ENCODE results near the gene NPHP4. TPM values are rescaled to one million over a fixed set of nuclear protein-coding genes. Genes with fewer than 3 reads are reported as not detected.
A peak's percentile ranks its signal among the peaks of the same experiment; 100 is the strongest.

The NPHP4 gene
- polyA plus RNA-seq, 2 of the 4 experiments (the other 2 are of a cell fraction): 2.9 to 5.1 TPM

DNA sequence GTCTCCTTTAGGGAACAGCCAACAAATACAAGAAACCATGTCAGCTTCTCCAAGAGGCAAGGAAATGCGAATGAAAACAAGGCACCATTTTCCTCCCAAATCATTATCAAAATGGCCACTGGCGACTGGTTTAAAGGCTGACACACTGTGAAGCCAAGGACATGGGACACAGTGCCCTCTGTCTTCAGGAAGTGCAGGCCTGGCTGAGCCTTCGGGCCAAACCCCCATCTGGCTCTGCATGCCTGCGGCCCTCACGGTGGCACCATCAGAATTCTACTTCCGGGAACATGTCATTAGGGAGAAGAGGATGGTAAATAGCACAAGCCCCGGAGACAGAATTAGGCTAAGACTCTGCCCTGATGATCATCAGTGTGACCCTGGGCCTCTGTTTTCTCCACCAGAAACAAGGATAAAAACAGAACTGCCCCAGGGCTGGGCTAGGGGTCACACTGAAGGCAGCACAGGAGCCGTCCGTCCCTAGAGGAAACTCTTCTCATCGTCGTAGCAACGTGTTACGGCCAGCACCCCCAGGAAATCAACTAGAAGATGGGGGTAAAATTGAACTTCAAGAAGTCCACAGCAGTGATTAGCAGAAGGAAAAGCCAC is 103.5 kb downstream of the NPHP4 start:
- no peak overlapping the region for H3K4me3 ChIP-seq
- FAIRE-seq (no peak), DNase-seq (ENCODE audit: low read depth in 1 of 2, low spot score in 1 of 2) (peak in 1 of 2 experiments; percentile 4), ATAC-seq (0 out of 6 replicates have a peak, but pooled peaks of 1 of the 2 experiments have one; percentile 28)
- ChIA-PET CTCF (no interaction called here), POLR2A (no interaction called here)
- no peak overlapping the region for H3K4me2 ChIP-seq
- no peaks in the 10 kb centered on the region for H3K4me1 ChIP-seq
- no peak overlapping the region for H3K27ac ChIP-seq
- 91% methylated on average over 11 of the region's 13 CpGs for WGBS (ENCODE audit: missing lambda C conversion rate)
- no peaks in the 10 kb centered on the region for H3K9me3 ChIP-seq
- TF ChIP-seq GATA3 (IDR thresholded peaks at IDR 0.05; ENCODE audit: borderline replicate concordance) (no peak), ZNF302 (CRISPR knock-in tag; IDR thresholded peaks at IDR 0.05) (no peak), EHF (CRISPR knock-in tag; IDR thresholded peaks at IDR 0.05) (no peak), NPAS2 (CRISPR knock-in tag; IDR thresholded peaks at IDR 0.05; ENCODE audit: borderline replicate concordance) (no peak), EHMT2 (IDR thresholded peaks at IDR 0.05; ENCODE audit: low read depth) (no peak), POLR2AphosphoS2 (conservative IDR thresholded peaks at IDR 0.05; ENCODE audit: low read length) (no peak), MYC (IDR thresholded peaks at IDR 0.05; ENCODE audit: borderline replicate concordance, low read length) (no peak), SREBF2 (IDR thresholded peaks at IDR 0.05) (no peak), MAZ (IDR thresholded peaks at IDR 0.05; ENCODE audit: borderline replicate concordance, low read depth, low read length) (no peak), TP53 (CRISPR knock-in tag; IDR thresholded peaks at IDR 0.05) (no peak), KDM1A (IDR thresholded peaks at IDR 0.05; ENCODE audit: low read depth) (no peak), RNF2 (IDR thresholded peaks at IDR 0.05; ENCODE audit: borderline replicate concordance, low read depth) (no peak), FOSB (CRISPR knock-in tag; IDR thresholded peaks at IDR 0.05) (no peak), POLR2A (IDR thresholded peaks at IDR 0.05; ENCODE audit: low read length) (no peak), PHF8 (IDR thresholded peaks at IDR 0.05; ENCODE audit: borderline replicate concordance, low read depth) (no peak), RARB (CRISPR knock-in tag; IDR thresholded peaks at IDR 0.05) (no peak)
- TF ChIP-seq, protein P1, sequence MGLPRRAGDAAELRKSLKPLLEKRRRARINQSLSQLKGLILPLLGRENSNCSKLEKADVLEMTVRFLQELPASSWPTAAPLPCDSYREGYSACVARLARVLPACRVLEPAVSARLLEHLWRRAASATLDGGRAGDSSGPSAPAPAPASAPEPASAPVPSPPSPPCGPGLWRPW (IDR thresholded peaks at IDR 0.05): no peak
- TF ChIP-seq, protein P2, sequence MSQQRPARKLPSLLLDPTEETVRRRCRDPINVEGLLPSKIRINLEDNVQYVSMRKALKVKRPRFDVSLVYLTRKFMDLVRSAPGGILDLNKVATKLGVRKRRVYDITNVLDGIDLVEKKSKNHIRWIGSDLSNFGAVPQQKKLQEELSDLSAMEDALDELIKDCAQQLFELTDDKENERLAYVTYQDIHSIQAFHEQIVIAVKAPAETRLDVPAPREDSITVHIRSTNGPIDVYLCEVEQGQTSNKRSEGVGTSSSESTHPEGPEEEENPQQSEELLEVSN (IDR thresholded peaks at IDR 0.05; ENCODE audit: borderline replicate concordance, low read depth): no peak

DNA sequence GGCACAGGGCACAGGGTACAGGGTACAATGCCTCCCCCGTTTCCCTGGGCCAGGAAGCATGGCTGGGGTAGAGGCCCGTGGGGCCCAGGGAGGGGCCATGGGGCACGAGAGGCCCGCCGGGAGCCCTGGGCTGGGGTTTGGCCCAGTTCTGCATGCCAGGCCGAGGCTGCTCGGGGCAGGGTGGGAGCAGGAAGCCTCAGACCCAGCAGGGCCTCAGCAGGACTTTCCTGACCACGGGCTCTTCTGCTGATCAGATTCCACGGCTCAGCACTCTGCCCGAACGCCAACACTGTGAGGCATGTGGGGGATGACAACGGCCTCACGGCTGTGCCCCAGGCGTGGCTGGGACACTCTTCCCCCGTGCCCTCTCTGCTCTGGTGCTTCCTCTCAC is 104.3 kb downstream of the NPHP4 start:
- H3K9me3 ChIP-seq: no peaks in the 10 kb centered on the region
- WGBS (ENCODE audit: missing lambda C conversion rate): 93% methylated on average over 3 of the region's 15 CpGs
- H3K27ac ChIP-seq: no peak overlapping the region
- no peak overlapping the region for H3K4me3 ChIP-seq
- FAIRE-seq: no peak
- no peak overlapping the region for H3K4me2 ChIP-seq
- no peaks in the 10 kb centered on the region for H3K4me1 ChIP-seq
- TF ChIP-seq ESRRA (IDR thresholded peaks at IDR 0.05; ENCODE audit: borderline replicate concordance, low read length) (no peak), HDAC2 (IDR thresholded peaks at IDR 0.05) (no peak), ZSCAN20 (CRISPR knock-in tag; IDR thresholded peaks at IDR 0.05) (no peak), KDM5A (IDR thresholded peaks at IDR 0.05) (no peak)
- TF ChIP-seq, protein P3, sequence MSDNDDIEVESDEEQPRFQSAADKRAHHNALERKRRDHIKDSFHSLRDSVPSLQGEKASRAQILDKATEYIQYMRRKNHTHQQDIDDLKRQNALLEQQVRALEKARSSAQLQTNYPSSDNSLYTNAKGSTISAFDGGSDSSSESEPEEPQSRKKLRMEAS (IDR thresholded peaks at IDR 0.05): no peak
- ChIA-PET POLR2A (no interaction called here), CTCF (no interaction called here)
- ATAC-seq: no peak
- DNase-seq (ENCODE audit: low read depth in 1 of 2, low spot score in 1 of 2): no peak

DNA sequence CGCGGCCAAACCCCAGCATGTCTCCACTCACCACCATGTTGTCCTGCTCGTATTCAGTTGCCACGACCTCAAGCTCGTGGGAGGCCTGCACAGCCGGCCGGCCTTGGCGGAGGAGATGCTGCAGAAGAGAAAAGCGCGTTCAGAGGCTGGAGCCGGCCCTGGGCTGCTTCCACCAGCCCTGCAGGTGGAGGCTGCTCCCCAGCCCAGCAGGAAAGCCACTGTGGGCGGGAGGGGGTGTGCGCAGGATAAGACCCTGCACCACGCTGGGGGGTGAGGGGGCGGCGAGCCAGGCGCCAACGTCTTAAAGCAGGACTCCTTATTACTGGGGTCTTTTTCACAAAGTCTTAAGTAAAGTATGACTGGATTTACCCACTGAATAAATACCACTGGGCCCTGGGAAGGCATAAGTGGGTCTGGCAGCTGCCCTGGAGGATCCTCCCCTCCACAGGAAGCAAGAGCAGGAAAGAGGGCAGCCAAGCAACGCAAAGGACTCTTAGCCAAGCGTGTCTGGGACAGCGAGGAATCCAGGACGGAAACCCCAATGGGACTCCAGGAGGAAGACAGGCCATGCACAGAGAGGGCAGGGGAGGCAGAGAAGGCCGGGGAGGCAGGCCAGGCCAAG is 104.8 kb downstream of the NPHP4 start:
- no peak overlapping the region for H3K4me2 ChIP-seq
- H3K4me1 ChIP-seq: no peaks in the 10 kb centered on the region
- no peak for FAIRE-seq
- ChIA-PET POLR2A (no interaction called here), CTCF (no interaction called here)
- no peak overlapping the region for H3K4me3 ChIP-seq
- H3K9me3 ChIP-seq: no peaks in the 10 kb centered on the region
- WGBS (ENCODE audit: missing lambda C conversion rate): 94% methylated on average over 14 of the region's 23 CpGs
- DNase-seq (ENCODE audit: low read depth in 1 of 2, low spot score in 1 of 2): no peak
- no peak overlapping the region for H3K27ac ChIP-seq
- no peak for TF ChIP-seq NPAS2 (CRISPR knock-in tag; IDR thresholded peaks at IDR 0.05; ENCODE audit: borderline replicate concordance)
- TF ChIP-seq RNF2 (IDR thresholded peaks at IDR 0.05; ENCODE audit: borderline replicate concordance, low read depth): no peak
- TF ChIP-seq PHF8 (IDR thresholded peaks at IDR 0.05; ENCODE audit: borderline replicate concordance, low read depth): no peak
- TF ChIP-seq, protein P4, sequence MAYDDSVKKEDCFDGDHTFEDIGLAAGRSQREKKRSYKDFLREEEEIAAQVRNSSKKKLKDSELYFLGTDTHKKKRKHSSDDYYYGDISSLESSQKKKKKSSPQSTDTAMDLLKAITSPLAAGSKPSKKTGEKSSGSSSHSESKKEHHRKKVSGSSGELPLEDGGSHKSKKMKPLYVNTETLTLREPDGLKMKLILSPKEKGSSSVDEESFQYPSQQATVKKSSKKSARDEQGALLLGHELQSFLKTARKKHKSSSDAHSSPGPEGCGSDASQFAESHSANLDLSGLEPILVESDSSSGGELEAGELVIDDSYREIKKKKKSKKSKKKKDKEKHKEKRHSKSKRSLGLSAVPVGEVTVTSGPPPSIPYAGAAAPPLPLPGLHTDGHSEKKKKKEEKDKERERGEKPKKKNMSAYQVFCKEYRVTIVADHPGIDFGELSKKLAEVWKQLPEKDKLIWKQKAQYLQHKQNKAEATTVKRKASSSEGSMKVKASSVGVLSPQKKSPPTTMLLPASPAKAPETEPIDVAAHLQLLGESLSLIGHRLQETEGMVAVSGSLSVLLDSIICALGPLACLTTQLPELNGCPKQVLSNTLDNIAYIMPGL (CRISPR knock-in tag; IDR thresholded peaks at IDR 0.05; ENCODE audit: borderline replicate concordance): no peak
- TF ChIP-seq JUN (IDR thresholded peaks at IDR 0.05): no peak
- TF ChIP-seq CHD2 (IDR thresholded peaks at IDR 0.05; ENCODE audit: low read length, partially characterized antibody): no peak
- no peak for TF ChIP-seq MAZ (IDR thresholded peaks at IDR 0.05; ENCODE audit: borderline replicate concordance, low read depth, low read length)
- TF ChIP-seq POLR2AphosphoS2 (conservative IDR thresholded peaks at IDR 0.05; ENCODE audit: low read length): no peak
- TF ChIP-seq, protein P5, sequence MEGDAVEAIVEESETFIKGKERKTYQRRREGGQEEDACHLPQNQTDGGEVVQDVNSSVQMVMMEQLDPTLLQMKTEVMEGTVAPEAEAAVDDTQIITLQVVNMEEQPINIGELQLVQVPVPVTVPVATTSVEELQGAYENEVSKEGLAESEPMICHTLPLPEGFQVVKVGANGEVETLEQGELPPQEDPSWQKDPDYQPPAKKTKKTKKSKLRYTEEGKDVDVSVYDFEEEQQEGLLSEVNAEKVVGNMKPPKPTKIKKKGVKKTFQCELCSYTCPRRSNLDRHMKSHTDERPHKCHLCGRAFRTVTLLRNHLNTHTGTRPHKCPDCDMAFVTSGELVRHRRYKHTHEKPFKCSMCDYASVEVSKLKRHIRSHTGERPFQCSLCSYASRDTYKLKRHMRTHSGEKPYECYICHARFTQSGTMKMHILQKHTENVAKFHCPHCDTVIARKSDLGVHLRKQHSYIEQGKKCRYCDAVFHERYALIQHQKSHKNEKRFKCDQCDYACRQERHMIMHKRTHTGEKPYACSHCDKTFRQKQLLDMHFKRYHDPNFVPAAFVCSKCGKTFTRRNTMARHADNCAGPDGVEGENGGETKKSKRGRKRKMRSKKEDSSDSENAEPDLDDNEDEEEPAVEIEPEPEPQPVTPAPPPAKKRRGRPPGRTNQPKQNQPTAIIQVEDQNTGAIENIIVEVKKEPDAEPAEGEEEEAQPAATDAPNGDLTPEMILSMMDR (IDR thresholded peaks at IDR 0.05): no peak
- no peak for TF ChIP-seq FOSB (CRISPR knock-in tag; IDR thresholded peaks at IDR 0.05)
- TF ChIP-seq HOXB13 (CRISPR knock-in tag; IDR thresholded peaks at IDR 0.05; ENCODE audit: low read depth): no peak
- no peak for ATAC-seq
